Panc1 (cell line): ENCODE data around the gene ADGRL1. TPM values are rescaled to one million over a fixed set of nuclear protein-coding genes. Genes with fewer than 3 reads are reported as not detected.
"Not testable (repeated sequence)": the region's sequence is repeated elsewhere in the genome, so short reads cannot be mapped to it uniquely, and the experiment has no call there.

Experiments used
- ATAC-seq: fragments of 200-7000 bp; cut with Tn5 transposase; 2 replicates; pipeline ENCODE4 v1.9.1; 2020; ENCODE audit warnings: mild to moderate bottlenecking, moderate library complexity
- BruUV-seq: library from RNA; stranded (reverse); fragments of 400-500 nt; replicated peaks from 2 replicates; lab custom pipeline; 2021; lab: Mats Ljungman, UMichigan
- CTCF ChIA-PET: fragments of 300-600 bp; sonication (Branson Sonifier 250); formaldehyde crosslinking; loops from one replicate; lab custom pipeline; 2022; ENCODE audit warnings: antibody characterized with exemption; lab: Charles Lee
- POLR2A ChIA-PET: fragments of 300-600 bp; sonication (Branson Sonifier 250); formaldehyde crosslinking; loops from one replicate; lab custom pipeline; 2022; ENCODE audit warnings: antibody characterized with exemption; lab: Charles Lee
- DNase-seq: peaks from one replicate; pipeline ENCODE4 v3.0.0-alpha.2; 2010; ENCODE audit warnings: low read depth, low spot score
- H3K27ac ChIP-seq: 2 replicates; pipeline ENCODE4 v1.5.1; 2011; ENCODE audit warnings: mild to moderate bottlenecking, low read length, inconsistent platforms
- H3K27me3 ChIP-seq: fragments of 200-500 bp; sonication (Bioruptor generic); 2 replicates; pipeline ENCODE4 v1.6.0; 2014; ENCODE audit warnings: low read length, inconsistent platforms; ENCODE audit not compliant: control insufficient read depth, insufficient read depth
- H3K36me3 ChIP-seq: fragments of 200-500 bp; sonication (Bioruptor generic); 2 replicates; pipeline ENCODE4 v1.5.1; 2014; ENCODE audit warnings: inconsistent platforms, mild to moderate bottlenecking, low read length, moderate library complexity; ENCODE audit not compliant: control insufficient read depth, insufficient read depth
- H3K4me1 ChIP-seq: 2 replicates; pipeline ENCODE4 v1.5.1; 2011; ENCODE audit warnings: inconsistent platforms, mild to moderate bottlenecking, low read length, moderate library complexity; ENCODE audit not compliant: control insufficient read depth, insufficient read depth
- H3K4me3 ChIP-seq, 2 experiments: 2 replicates each; pipeline ENCODE4 v1.5.1; 2011 to 2012; ENCODE audit warnings: low read depth in 2 of 2, low read length in 2 of 2, mild to moderate bottlenecking in 2 of 2, inconsistent platforms in 1 of 2, moderate library complexity in 1 of 2
- H3K9me3 ChIP-seq: fragments of 200-500 bp; sonication (Bioruptor generic); 2 replicates; pipeline ENCODE4 v1.5.1; 2014; ENCODE audit warnings: low read depth, mild to moderate bottlenecking, inconsistent platforms, low read length, moderate library complexity; ENCODE audit not compliant: control insufficient read depth, insufficient read depth
- POLR2AphosphoS5 ChIP-seq: IDR thresholded peaks from 2 replicates; pipeline ENCODE4 v1.6.1; 2012; ENCODE audit warnings: mild to moderate bottlenecking, low read depth, low read length, moderate library complexity
- SIN3A ChIP-seq: IDR thresholded peaks from 2 replicates; pipeline ENCODE4 v1.6.1; 2012; ENCODE audit warnings: low read depth, mild to moderate bottlenecking, low read length, moderate library complexity, borderline replicate concordance; ENCODE audit not compliant: insufficient read depth
- TCF7L2 ChIP-seq: IDR thresholded peaks from 2 replicates; pipeline ENCODE4 v1.6.1; 2011; ENCODE audit warnings: mild to moderate bottlenecking, low read depth, low read length, inconsistent platforms
- in situ Hi-C: cut with HindIII; loops from 2 replicates; pipeline ENCODE4 v1.10.0; 2016; ENCODE audit warnings: low sequenced_read_pairs, low pct_unique_long_range_greater_than_20kb
- intact Hi-C: fragments of 100-400 bp; cut with micrococcal nuclease; formaldehyde crosslinking; loops from one replicate; pipeline ENCODE4 v1.10.0; 2022; ENCODE audit not compliant: unreplicated experiment
- total RNA-seq: library from RNA; stranded (reverse); gene quantifications from one replicate; pipeline ENCODE4 v1.2.1, GENCODE V29; 2021; ENCODE audit not compliant: unreplicated experiment
- TF ChIP-seq, protein P1 (sequence below): fragments of 450-650 bp; IDR thresholded peaks from 2 replicates; pipeline ENCODE4 v1.5.1; 2017; ENCODE audit warnings: mild to moderate bottlenecking
- TF ChIP-seq, protein P2 (sequence below), 2 experiments: IDR thresholded peaks; 2 replicates each; pipeline ENCODE4 v1.6.1; 2011 to 2012; ENCODE audit warnings: low read depth in 2 of 2, control low read depth in 1 of 2, low read length in 1 of 2, mild to moderate bottlenecking in 1 of 2, moderate library complexity in 1 of 2; ENCODE audit not compliant: insufficient read depth in 1 of 2

The ADGRL1 gene
- total RNA-seq, 1 experiment from 2014 or later = 37.7 TPM

DNA sequence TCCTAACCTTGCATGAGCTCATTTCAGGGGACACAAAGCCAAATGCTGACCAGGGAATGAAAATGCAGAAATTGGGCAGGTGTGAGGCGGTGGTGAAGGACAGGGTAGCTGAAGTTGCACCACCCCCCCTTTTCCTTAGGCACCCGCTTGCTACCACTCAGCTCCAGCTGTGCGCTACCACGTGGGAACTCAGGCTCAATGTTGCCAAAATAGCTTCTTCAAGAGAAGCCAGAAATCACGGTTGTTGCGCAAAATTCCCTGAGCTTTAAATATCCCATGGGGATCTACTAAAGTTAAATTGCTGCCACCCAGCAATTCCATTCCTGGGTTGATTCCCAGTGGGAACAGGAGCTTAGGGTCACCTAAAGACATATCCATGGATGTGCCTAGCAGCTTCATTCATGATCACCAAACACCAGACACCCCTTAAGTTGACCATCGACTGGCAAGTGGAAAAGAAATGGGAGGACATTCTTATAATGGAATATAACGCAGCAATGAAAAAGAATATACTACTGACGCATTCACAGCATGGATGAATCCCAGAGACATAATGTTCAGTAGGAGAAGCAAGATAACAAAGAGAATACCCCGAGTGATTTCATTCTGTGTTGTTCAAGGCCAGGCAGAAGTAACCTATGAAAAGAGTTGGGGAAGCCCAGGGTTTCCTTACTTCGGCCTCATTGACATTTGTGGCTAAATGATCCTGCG is 12.8 kb upstream of the ADGRL1 start:
- in situ Hi-C loops = no loop called here
- BruUV-seq = no TSS peak

DNA sequence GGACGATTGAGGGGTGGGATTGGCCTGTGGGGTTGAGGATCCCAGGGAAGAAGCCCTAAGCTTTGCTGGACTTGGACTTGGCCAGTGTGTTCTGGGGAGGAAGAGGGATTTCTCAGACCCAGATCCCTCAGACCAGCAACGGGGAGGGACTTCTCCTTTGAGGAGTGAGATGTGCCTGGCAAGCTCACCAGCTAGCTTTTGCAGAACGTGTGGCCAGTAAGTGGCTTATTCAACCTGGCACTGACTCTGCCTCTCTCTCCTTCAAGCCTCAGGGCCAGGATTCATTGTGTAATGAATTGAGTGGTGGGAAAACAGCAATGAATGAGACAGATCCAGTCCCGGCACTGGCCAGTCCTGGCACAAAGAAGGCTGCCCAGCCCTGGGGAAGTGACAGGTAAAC is 11.9 kb upstream of the ADGRL1 start:
- CTCF ChIA-PET = interaction anchor here (0.6 kb wide), 1 partner anchor 53 kb away, joined by 3 read pairs; no protein-coding TSS in a partner anchor
- BruUV-seq, H3K4me1 ChIP-seq, POLR2A ChIA-PET, H3K4me3 ChIP-seq, H3K36me3 ChIP-seq, H3K27me3 ChIP-seq, DNase-seq, in situ Hi-C loops, intact Hi-C loops, H3K9me3 ChIP-seq, H3K27ac ChIP-seq: not testable (repeated sequence)
- peak; percentile 27 for ATAC-seq

More for the DNA sequence above, 12.8 kb upstream of the ADGRL1 start:
- CTCF ChIA-PET = interaction anchor here (0.6 kb wide), 1 partner anchor 52 kb away, joined by 3 read pairs; no protein-coding TSS in a partner anchor
- intact Hi-C loops = no loop called here
- TF ChIP-seq POLR2AphosphoS5 (no peak), TCF7L2 (no peak), SIN3A (no peak)
- TF ChIP-seq, protein P1, sequence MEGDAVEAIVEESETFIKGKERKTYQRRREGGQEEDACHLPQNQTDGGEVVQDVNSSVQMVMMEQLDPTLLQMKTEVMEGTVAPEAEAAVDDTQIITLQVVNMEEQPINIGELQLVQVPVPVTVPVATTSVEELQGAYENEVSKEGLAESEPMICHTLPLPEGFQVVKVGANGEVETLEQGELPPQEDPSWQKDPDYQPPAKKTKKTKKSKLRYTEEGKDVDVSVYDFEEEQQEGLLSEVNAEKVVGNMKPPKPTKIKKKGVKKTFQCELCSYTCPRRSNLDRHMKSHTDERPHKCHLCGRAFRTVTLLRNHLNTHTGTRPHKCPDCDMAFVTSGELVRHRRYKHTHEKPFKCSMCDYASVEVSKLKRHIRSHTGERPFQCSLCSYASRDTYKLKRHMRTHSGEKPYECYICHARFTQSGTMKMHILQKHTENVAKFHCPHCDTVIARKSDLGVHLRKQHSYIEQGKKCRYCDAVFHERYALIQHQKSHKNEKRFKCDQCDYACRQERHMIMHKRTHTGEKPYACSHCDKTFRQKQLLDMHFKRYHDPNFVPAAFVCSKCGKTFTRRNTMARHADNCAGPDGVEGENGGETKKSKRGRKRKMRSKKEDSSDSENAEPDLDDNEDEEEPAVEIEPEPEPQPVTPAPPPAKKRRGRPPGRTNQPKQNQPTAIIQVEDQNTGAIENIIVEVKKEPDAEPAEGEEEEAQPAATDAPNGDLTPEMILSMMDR = no peak
- TF ChIP-seq, protein P2, sequence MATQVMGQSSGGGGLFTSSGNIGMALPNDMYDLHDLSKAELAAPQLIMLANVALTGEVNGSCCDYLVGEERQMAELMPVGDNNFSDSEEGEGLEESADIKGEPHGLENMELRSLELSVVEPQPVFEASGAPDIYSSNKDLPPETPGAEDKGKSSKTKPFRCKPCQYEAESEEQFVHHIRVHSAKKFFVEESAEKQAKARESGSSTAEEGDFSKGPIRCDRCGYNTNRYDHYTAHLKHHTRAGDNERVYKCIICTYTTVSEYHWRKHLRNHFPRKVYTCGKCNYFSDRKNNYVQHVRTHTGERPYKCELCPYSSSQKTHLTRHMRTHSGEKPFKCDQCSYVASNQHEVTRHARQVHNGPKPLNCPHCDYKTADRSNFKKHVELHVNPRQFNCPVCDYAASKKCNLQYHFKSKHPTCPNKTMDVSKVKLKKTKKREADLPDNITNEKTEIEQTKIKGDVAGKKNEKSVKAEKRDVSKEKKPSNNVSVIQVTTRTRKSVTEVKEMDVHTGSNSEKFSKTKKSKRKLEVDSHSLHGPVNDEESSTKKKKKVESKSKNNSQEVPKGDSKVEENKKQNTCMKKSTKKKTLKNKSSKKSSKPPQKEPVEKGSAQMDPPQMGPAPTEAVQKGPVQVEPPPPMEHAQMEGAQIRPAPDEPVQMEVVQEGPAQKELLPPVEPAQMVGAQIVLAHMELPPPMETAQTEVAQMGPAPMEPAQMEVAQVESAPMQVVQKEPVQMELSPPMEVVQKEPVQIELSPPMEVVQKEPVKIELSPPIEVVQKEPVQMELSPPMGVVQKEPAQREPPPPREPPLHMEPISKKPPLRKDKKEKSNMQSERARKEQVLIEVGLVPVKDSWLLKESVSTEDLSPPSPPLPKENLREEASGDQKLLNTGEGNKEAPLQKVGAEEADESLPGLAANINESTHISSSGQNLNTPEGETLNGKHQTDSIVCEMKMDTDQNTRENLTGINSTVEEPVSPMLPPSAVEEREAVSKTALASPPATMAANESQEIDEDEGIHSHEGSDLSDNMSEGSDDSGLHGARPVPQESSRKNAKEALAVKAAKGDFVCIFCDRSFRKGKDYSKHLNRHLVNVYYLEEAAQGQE (IDR thresholded peaks at IDR 0.05; ENCODE audit: insufficient read depth in 1 of 2, low read depth in 2 of 2, low read length in 1 of 2) = no peak
- POLR2A ChIA-PET = interaction anchor here (0.7 kb wide), 1 partner anchor 1503 kb away, joined by 3 read pairs; no protein-coding TSS in a partner anchor
- no peaks in the 10 kb centered on the region for H3K27me3 ChIP-seq
- H3K9me3 ChIP-seq = no peaks in the 10 kb centered on the region
- no peak overlapping the region for H3K27ac ChIP-seq
- no peaks in the 10 kb centered on the region for H3K4me1 ChIP-seq
- DNase-seq (no peak), ATAC-seq (no peak)
- no peaks in the 10 kb centered on the region for H3K36me3 ChIP-seq
- H3K4me3 ChIP-seq = no peak overlapping the region

DNA sequence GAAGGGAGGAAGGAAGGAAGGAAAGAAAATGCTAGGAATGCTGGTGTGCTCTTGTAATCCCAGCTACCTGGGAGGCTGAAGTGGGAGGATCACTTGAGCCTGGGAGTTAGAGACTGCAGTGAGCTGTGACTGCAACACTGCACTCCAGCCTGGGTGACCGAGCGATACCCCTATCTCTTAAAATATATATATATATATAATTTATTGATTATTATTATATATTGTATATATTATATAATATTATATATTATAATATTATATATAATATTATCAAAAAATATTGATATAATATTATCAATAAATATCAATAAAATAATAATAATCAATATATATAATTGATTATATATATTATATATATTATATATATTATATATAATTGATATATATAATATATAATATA is 8.6 kb upstream of the ADGRL1 start:
- Histone ChIP-seq H3K4me3 (no peak overlapping the region), H3K9me3 (no peaks in the 10 kb centered on the region), H3K27me3 (no peaks in the 10 kb centered on the region), H3K36me3 (no peaks in the 10 kb centered on the region), H3K27ac (no peak overlapping the region), H3K4me1 (no peaks in the 10 kb centered on the region)
- POLR2A ChIA-PET = no interaction called here
- TF ChIP-seq, protein P2 (IDR thresholded peaks at IDR 0.05; ENCODE audit: insufficient read depth in 1 of 2, low read depth in 2 of 2, low read length in 1 of 2) = no peak
- TF ChIP-seq SIN3A = no peak
- TF ChIP-seq, protein P1 = no peak
- no peak for TF ChIP-seq POLR2AphosphoS5
- no peak for TF ChIP-seq TCF7L2
- CTCF ChIA-PET = interaction anchor here (0.7 kb wide), 1 partner anchor 68 kb away, joined by 4 read pairs; no protein-coding TSS in a partner anchor
- intact Hi-C loops = no loop called here
- DNase-seq = no peak
- ATAC-seq = no peak
- in situ Hi-C loops = no loop called here
- BruUV-seq = no TSS peak
